Kidney epithelial cell (primary cell): ENCODE results near the gene IGFBP7. TPM values are rescaled to one million over a fixed set of nuclear protein-coding genes. Genes with fewer than 3 reads are reported as not detected.

Experiments used
- DNase-seq: peaks from one replicate; pipeline ENCODE4 v3.0.0-alpha.2; 2010; ENCODE audit warnings: low read depth
- H3K27me3 ChIP-seq: 2 replicates; pipeline ENCODE4 v1.6.0; 2011; ENCODE audit warnings: low read length; ENCODE audit not compliant: control insufficient read depth, insufficient read depth
- H3K36me3 ChIP-seq: 2 replicates; pipeline ENCODE4 v1.5.1; 2011; ENCODE audit warnings: low read length; ENCODE audit not compliant: control insufficient read depth, insufficient read depth
- H3K4me3 ChIP-seq: 2 replicates; pipeline ENCODE4 v1.5.1; 2011; ENCODE audit warnings: low read depth, mild to moderate bottlenecking, control low read depth, low read length
- CTCF ChIP-seq: IDR thresholded peaks from 2 replicates; pipeline ENCODE4 v1.5.1; 2011; ENCODE audit warnings: mild to moderate bottlenecking, moderate library complexity, low read length, control low read depth, inconsistent platforms; ENCODE audit not compliant: insufficient read depth, poor library complexity, severe bottlenecking
- total RNA-seq: library from RNA; depleted of rRNA; stranded (reverse); fragments of >200 nt; gene quantifications from 2 replicates; pipeline ENCODE4 v1.2.3, GENCODE V29; 2015

The IGFBP7 gene
- total RNA-seq, 1 donor from 2014 or later, result 1,134 TPM

- H3K4me3 ChIP-seq, result peak overlapping the region; percentile 24
- H3K27me3 ChIP-seq, result no peaks in the 10 kb centered on the region
- no peak for TF ChIP-seq CTCF
- DNase-seq, result peak; percentile 91
- H3K36me3 ChIP-seq, result no peaks in the 10 kb centered on the region
Observed at GRCh38 chr4:57078685-57079521, 31.3 kb downstream of the IGFBP7 start.

GRCh38 chr4:57077550-57078343, 32.4 kb downstream of the IGFBP7 start:
- Histone ChIP-seq H3K36me3 (no peaks in the 10 kb centered on the region), H3K27me3 (no peaks in the 10 kb centered on the region), H3K4me3 (peak overlapping the region; percentile 24)
- DNase-seq, result no peak
- TF ChIP-seq CTCF, result no peak

- H3K27me3 ChIP-seq, result no peaks in the 10 kb centered on the region
- no peak for DNase-seq
- no peaks in the 10 kb centered on the region for H3K36me3 ChIP-seq
- H3K4me3 ChIP-seq, result no peak overlapping the region
- TF ChIP-seq CTCF, result no peak
Observed at GRCh38 chr4:57076646-57077045, 33.5 kb downstream of the IGFBP7 start.

GRCh38 chr4:57075367-57075766, 34.8 kb downstream of the IGFBP7 start:
- Histone ChIP-seq H3K36me3 (no peaks in the 10 kb centered on the region), H3K4me3 (no peak overlapping the region), H3K27me3 (no peaks in the 10 kb centered on the region)
- no peak for DNase-seq
- TF ChIP-seq CTCF, result no peak

- H3K36me3 ChIP-seq, result no peaks in the 10 kb centered on the region
- DNase-seq, result no peak
- no peak for TF ChIP-seq CTCF
- H3K27me3 ChIP-seq, result no peaks in the 10 kb centered on the region
- H3K4me3 ChIP-seq, result no peak overlapping the region
Observed at GRCh38 chr4:57074744-57075143, 35.4 kb downstream of the IGFBP7 start.
